Kidney epithelial cell (primary cell): Measurements from ENCODE around the gene GOLGA6L2. TPM values are rescaled to one million over a fixed set of nuclear protein-coding genes. Genes with fewer than 3 reads are reported as not detected.

Experiments used
- DNase-seq: peaks from one replicate; pipeline ENCODE4 v3.0.0-alpha.2; 2010; ENCODE audit warnings: low read depth
- H3K27me3 ChIP-seq: 2 replicates; pipeline ENCODE4 v1.6.0; 2011; ENCODE audit warnings: low read length; ENCODE audit not compliant: control insufficient read depth, insufficient read depth
- H3K36me3 ChIP-seq: 2 replicates; pipeline ENCODE4 v1.5.1; 2011; ENCODE audit warnings: low read length; ENCODE audit not compliant: control insufficient read depth, insufficient read depth
- H3K4me3 ChIP-seq: 2 replicates; pipeline ENCODE4 v1.5.1; 2011; ENCODE audit warnings: low read depth, mild to moderate bottlenecking, control low read depth, low read length
- CTCF ChIP-seq: IDR thresholded peaks from 2 replicates; pipeline ENCODE4 v1.5.1; 2011; ENCODE audit warnings: mild to moderate bottlenecking, moderate library complexity, low read length, control low read depth, inconsistent platforms; ENCODE audit not compliant: insufficient read depth, poor library complexity, severe bottlenecking
- total RNA-seq: library from RNA; depleted of rRNA; stranded (reverse); fragments of >200 nt; gene quantifications from 2 replicates; pipeline ENCODE4 v1.2.3, GENCODE V29; 2015

Gene GOLGA6L2
- total RNA-seq, 1 donor from 2014 or later = not detected

- no peak for DNase-seq
- TF ChIP-seq CTCF = no peak
- no peaks in the 10 kb centered on the region for H3K36me3 ChIP-seq
- H3K4me3 ChIP-seq = no peak overlapping the region
- H3K27me3 ChIP-seq = no peaks in the 10 kb centered on the region
Observed at GRCh38 chr15:23397779-23398178, 49.3 kb downstream of the GOLGA6L2 start.

- no peak for TF ChIP-seq CTCF
- Histone ChIP-seq H3K36me3 (no peaks in the 10 kb centered on the region), H3K4me3 (no peak overlapping the region), H3K27me3 (no peaks in the 10 kb centered on the region)
- no peak for DNase-seq
Observed at GRCh38 chr15:23395832-23396231, 51.2 kb downstream of the GOLGA6L2 start.

GRCh38 chr15:23395030-23395692 is 51.9 kb downstream of the GOLGA6L2 start:
- DNase-seq = no peak
- no peaks in the 10 kb centered on the region for H3K36me3 ChIP-seq
- no peak overlapping the region for H3K4me3 ChIP-seq
- H3K27me3 ChIP-seq = no peaks in the 10 kb centered on the region
- no peak for TF ChIP-seq CTCF

Other genes starting within 250 kb of the GOLGA6L2 start
- not detected in 2 replicates for gene GOLGA6L26, start 113.0 kb downstream of the GOLGA6L2 start, total RNA-seq
- not detected in 2 replicates for gene GOLGA8S, start 92.5 kb downstream of the GOLGA6L2 start, total RNA-seq
- 3.0 and 3.1 TPM in 2 replicates for gene MKRN3, start 118.4 kb upstream of the GOLGA6L2 start, total RNA-seq
- gene MAGEL2, start 200.6 kb upstream of the GOLGA6L2 start, total RNA-seq = 0.88 and 1.4 TPM in 2 replicates
- gene NDN, start 240.1 kb upstream of the GOLGA6L2 start, total RNA-seq = 75.0 and 88.9 TPM in 2 replicates